Testis (tissue), 3 donors: Measurements from ENCODE around the gene CDC42SE2. TPM values are rescaled to one million over a fixed set of nuclear protein-coding genes. Genes with fewer than 3 reads are reported as not detected.

Source experiments
- DNase-seq: peaks from one replicate; pipeline ENCODE4 v3.0.0-alpha.2; 2019
- H3K27ac ChIP-seq, 2 donors: fragments of 200-600 bp; sonication (generic); one replicate each; pipeline ENCODE4 v1.5.1; 2019
- H3K27me3 ChIP-seq: fragments of 200-600 bp; sonication (generic); one replicate; pipeline ENCODE4 v1.5.1; 2019
- H3K36me3 ChIP-seq: fragments of 200-600 bp; sonication (generic); one replicate; pipeline ENCODE4 v1.5.1; 2017; ENCODE audit warnings: low read depth; ENCODE audit errors: missing control alignments
- H3K4me1 ChIP-seq: fragments of 200-600 bp; sonication (generic); one replicate; pipeline ENCODE4 v1.5.1; 2019
- H3K4me3 ChIP-seq, 2 donors: fragments of 200-600 bp; sonication (generic); one replicate each; pipeline ENCODE4 v1.5.1; 2017 to 2019
- H3K9me3 ChIP-seq: fragments of 200-600 bp; sonication (generic); one replicate; pipeline ENCODE4 v1.5.1; 2017
- POLR2A ChIP-seq: fragments of 450-650 bp; IDR thresholded peaks from one replicate; pipeline ENCODE4 v1.6.1; 2017; ENCODE audit warnings: antibody characterized with exemption, mild to moderate bottlenecking, moderate library complexity
- WGBS, 2 donors: methylation state at CpG; one replicate each; pipeline ENCODE4 v1.1.5; 2018; 5-methylcytosine and 5-hydroxymethylcytosine counted together
- intact Hi-C: fragments of 100-400 bp; cut with DNase I; formaldehyde crosslinking; loops from one replicate; pipeline ENCODE4 v1.15.1; 2023; ENCODE audit warnings: low total_unique reads
- polyA plus RNA-seq: library from polyadenylated mRNA; stranded (reverse); fragments of 350-450 nt; fragmentation: Illumina TruSeq; extraction: RNeasy Lipid Tissue Mini Kit (QIAGEN cat#74804); gene quantifications from one replicate; pipeline ENCODE4 v1.2.3, GENCODE V29; 2014; ENCODE audit warnings: low read depth, low replicate concordance; ENCODE audit not compliant: insufficient read depth
- total RNA-seq, 2 donors: library from RNA; depleted of rRNA; stranded (reverse); fragments of >200 nt; gene quantifications; one replicate each; pipeline ENCODE4 v1.2.3, GENCODE V29; 2016
- TF ChIP-seq, protein P1 (sequence below), 3 experiments: fragments of 450-650 bp in 2 of 3; fragments of 200-600 bp in 1 of 3; sonication (generic) in 1 of 3; IDR thresholded peaks; one replicate each; pipeline ENCODE4 v1.5.1; 2016 to 2019; ENCODE audit warnings: antibody characterized with exemption in 3 of 3, mild to moderate bottlenecking in 2 of 3, moderate library complexity in 1 of 3

Gene CDC42SE2
- total and polyA plus RNA-seq, 3 donors from 2014 or later: 57.6 to 72.8 (median 67.1) TPM

DNA sequence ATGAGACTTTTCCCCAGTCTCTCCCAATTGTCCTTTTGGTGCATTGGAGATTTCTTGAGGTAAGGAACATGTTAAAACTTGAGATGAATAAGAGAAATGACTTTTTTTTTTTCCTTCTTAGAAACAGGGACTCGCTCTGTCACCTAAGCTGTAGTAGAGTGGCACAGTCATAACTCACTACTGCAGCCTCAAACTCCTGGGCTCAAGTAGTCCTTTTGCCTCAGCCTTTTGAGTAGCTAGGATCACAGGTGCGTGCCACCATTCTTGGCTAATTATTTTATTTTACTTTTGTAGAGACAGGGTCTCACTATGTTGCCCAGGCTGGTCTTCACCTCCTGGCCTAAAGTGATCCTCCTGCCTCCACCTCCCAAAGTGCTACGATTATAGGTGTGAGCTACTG, 25.9 kb downstream of the CDC42SE2 start:
- no peaks in the 10 kb centered on the region for H3K4me1 ChIP-seq
- 83 to 93% methylated on average over 3 of the region's 3 CpGs for WGBS, 2 donors
- H3K27me3 ChIP-seq: no peaks in the 10 kb centered on the region
- H3K27ac ChIP-seq: no peak overlapping the region
- no peak for TF ChIP-seq POLR2A
- TF ChIP-seq, protein P1, sequence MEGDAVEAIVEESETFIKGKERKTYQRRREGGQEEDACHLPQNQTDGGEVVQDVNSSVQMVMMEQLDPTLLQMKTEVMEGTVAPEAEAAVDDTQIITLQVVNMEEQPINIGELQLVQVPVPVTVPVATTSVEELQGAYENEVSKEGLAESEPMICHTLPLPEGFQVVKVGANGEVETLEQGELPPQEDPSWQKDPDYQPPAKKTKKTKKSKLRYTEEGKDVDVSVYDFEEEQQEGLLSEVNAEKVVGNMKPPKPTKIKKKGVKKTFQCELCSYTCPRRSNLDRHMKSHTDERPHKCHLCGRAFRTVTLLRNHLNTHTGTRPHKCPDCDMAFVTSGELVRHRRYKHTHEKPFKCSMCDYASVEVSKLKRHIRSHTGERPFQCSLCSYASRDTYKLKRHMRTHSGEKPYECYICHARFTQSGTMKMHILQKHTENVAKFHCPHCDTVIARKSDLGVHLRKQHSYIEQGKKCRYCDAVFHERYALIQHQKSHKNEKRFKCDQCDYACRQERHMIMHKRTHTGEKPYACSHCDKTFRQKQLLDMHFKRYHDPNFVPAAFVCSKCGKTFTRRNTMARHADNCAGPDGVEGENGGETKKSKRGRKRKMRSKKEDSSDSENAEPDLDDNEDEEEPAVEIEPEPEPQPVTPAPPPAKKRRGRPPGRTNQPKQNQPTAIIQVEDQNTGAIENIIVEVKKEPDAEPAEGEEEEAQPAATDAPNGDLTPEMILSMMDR (IDR thresholded peaks at IDR 0.05): no peak
- H3K4me3 ChIP-seq: no peak overlapping the region
- H3K9me3 ChIP-seq: no peaks in the 10 kb centered on the region
- H3K36me3 ChIP-seq: no peaks in the 10 kb centered on the region
- intact Hi-C loops: no loop called here
- no peak for DNase-seq

DNA sequence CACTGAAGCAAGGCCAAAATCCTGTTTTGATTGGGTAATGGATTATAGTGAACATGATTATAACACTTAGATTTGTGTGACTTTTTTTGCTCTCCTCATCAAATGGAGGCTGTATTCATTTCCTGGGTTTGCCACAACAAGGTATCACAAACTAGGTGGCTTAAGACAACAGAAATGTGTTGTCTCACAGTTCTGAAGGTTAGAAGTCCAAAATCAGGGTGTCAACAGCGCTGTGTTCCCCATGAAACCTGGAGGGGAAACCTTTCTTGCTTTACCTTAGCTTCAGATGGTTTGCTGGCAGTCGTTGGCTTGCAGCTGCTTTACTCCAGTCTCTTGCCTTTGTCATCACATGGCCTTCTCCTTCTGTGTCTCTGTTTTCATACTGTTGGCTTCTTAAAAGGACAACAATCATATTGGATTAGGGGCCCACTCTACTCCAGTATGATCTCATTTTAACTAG, 32.4 kb downstream of the CDC42SE2 start:
- H3K27ac ChIP-seq: no peak overlapping the region
- no peak overlapping the region for H3K4me3 ChIP-seq
- DNase-seq: no peak
- H3K4me1 ChIP-seq: no peaks in the 10 kb centered on the region
- WGBS, 2 donors: 83 to 94% methylated on average over 2 of the region's 2 CpGs
- no peaks in the 10 kb centered on the region for H3K27me3 ChIP-seq
- H3K9me3 ChIP-seq: no peaks in the 10 kb centered on the region
- no peaks in the 10 kb centered on the region for H3K36me3 ChIP-seq
- intact Hi-C loops: no loop called here
- TF ChIP-seq, protein P1 (IDR thresholded peaks at IDR 0.05): no peak
- TF ChIP-seq POLR2A: no peak

DNA sequence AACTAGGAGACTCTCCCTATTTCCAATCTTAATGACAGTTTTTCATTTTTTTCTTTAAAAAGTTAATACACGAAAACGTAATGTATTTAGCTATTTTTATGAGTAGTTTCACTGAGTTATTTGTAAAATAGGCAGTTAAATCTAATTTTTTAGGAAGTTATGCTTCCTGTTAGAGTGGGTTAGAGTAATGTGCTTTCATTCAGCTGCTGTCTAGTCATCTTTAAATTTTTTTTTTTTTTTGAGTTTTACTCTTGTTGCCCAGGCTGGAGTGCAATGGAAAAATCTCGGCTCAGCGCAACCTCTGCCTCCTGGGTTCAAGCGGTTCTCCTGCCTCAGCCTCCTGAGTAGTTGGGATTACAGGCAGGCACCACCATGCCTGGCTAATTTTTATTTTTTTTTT, 34.0 kb downstream of the CDC42SE2 start:
- no peak overlapping the region for H3K27ac ChIP-seq
- intact Hi-C loops: no loop called here
- H3K4me1 ChIP-seq: no peaks in the 10 kb centered on the region
- H3K9me3 ChIP-seq: no peaks in the 10 kb centered on the region
- no peak for DNase-seq
- 92% methylated on average over 5 of the region's 5 CpGs for WGBS, 2 donors
- no peaks in the 10 kb centered on the region for H3K36me3 ChIP-seq
- no peaks in the 10 kb centered on the region for H3K27me3 ChIP-seq
- no peak overlapping the region for H3K4me3 ChIP-seq
- no peak for TF ChIP-seq POLR2A
- TF ChIP-seq, protein P1 (IDR thresholded peaks at IDR 0.05): no peak

DNA sequence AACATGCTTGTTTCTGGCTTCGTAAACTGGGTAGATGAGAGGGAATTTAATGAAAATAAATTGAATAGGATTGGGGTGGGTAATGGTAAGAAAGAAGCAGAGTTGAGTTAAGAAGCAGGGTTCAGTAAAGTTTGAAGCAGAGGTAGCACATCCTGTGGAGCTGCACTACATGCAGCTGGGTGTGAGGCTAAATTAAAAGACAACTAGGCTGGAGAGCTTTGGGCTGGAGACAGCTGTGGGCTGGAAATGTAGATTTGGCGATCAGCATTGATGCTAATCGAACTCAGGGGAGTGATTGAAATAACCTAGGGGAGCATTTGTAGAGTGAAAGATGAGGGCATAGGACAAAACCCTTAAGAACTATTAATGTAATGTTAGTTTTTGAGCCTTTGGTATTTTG, 35.6 kb downstream of the CDC42SE2 start:
- no peak for DNase-seq
- Histone ChIP-seq H3K27me3 (no peaks in the 10 kb centered on the region), H3K4me3 (no peak overlapping the region), H3K27ac (no peak overlapping the region), H3K9me3 (no peaks in the 10 kb centered on the region), H3K4me1 (no peaks in the 10 kb centered on the region), H3K36me3 (no peaks in the 10 kb centered on the region)
- TF ChIP-seq, protein P1 (IDR thresholded peaks at IDR 0.05): no peak
- TF ChIP-seq POLR2A: no peak
- intact Hi-C loops: no loop called here
- whole genome bisulfite sequencing, 2 donors: 89 to 91% methylated on average over 3 of the region's 3 CpGs

DNA sequence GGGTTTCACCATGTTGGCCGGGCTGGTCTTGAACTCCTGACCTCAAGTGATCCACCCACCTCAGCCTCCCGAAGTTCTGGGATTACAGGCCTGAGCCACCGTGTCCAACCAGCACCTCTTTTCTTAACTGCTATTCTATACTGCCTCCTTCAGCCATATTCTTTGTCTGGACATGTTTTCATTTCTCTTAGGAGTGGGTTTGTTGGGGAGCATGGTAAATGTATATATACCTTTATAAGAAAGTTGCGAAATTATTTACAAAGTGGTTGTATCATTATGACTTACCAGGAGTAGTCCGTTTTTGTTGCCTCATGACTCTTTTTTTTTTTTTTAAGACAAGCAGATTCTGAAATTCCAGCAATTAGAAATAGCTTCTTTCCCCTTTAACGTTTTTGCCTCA, 38.7 kb downstream of the CDC42SE2 start:
- Histone ChIP-seq H3K4me3 (no peak overlapping the region), H3K27ac (no peak overlapping the region), H3K36me3 (peaks cover 5% of the 10 kb centered on the region), H3K4me1 (no peaks in the 10 kb centered on the region), H3K27me3 (no peaks in the 10 kb centered on the region), H3K9me3 (no peaks in the 10 kb centered on the region)
- WGBS, 2 donors: 75 to 76% methylated on average over 6 of the region's 6 CpGs
- no peak for TF ChIP-seq POLR2A
- TF ChIP-seq, protein P1 (IDR thresholded peaks at IDR 0.05): no peak
- no peak for DNase-seq
- intact Hi-C loops: no loop called here
